LNCAP (cell line): Measurements from ENCODE around the gene TRPT1.

Source experiments
- TF ChIP-seq, protein P1 (sequence below): fragments of 450-650 bp; IDR thresholded peaks from 2 replicates; pipeline ENCODE4 v1.5.1; 2017; ENCODE audit warnings: mild to moderate bottlenecking

Gene TRPT1

GRCh38 chr11:64183890-64184289 lies 42.1 kb downstream of the TRPT1 start:
- TF ChIP-seq, protein P1, sequence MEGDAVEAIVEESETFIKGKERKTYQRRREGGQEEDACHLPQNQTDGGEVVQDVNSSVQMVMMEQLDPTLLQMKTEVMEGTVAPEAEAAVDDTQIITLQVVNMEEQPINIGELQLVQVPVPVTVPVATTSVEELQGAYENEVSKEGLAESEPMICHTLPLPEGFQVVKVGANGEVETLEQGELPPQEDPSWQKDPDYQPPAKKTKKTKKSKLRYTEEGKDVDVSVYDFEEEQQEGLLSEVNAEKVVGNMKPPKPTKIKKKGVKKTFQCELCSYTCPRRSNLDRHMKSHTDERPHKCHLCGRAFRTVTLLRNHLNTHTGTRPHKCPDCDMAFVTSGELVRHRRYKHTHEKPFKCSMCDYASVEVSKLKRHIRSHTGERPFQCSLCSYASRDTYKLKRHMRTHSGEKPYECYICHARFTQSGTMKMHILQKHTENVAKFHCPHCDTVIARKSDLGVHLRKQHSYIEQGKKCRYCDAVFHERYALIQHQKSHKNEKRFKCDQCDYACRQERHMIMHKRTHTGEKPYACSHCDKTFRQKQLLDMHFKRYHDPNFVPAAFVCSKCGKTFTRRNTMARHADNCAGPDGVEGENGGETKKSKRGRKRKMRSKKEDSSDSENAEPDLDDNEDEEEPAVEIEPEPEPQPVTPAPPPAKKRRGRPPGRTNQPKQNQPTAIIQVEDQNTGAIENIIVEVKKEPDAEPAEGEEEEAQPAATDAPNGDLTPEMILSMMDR = no peak

GRCh38 chr11:64181506-64182411 lies 44.2 kb downstream of the TRPT1 start:
- TF ChIP-seq, protein P1 = no peak

- TF ChIP-seq, protein P1 = no peak
These were observed 45.1 kb downstream of the TRPT1 start for GRCh38 chr11:64180891-64181290.

GRCh38 chr11:64178951-64179639 lies 46.9 kb downstream of the TRPT1 start:
- TF ChIP-seq, protein P1 = no peak

DNA sequence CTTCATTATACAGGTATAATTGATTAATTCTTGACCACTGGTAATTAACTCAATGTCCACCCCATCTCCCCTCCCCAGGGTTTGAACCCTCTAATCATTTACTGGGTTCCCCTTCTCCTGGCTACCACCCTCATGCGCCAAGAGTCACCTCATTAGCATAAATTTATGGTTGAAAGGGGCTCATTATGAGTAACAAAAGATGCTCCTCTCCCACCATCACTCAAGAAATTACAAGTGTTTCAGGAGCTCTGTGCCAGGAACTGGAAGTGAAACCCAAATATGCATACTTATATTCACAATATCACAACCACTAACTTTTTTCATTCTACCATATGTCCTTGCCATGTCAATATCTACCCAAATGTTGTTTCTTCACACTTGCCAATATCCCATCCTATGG lies 47.8 kb downstream of the TRPT1 start:
- TF ChIP-seq, protein P1 = no peak

DNA sequence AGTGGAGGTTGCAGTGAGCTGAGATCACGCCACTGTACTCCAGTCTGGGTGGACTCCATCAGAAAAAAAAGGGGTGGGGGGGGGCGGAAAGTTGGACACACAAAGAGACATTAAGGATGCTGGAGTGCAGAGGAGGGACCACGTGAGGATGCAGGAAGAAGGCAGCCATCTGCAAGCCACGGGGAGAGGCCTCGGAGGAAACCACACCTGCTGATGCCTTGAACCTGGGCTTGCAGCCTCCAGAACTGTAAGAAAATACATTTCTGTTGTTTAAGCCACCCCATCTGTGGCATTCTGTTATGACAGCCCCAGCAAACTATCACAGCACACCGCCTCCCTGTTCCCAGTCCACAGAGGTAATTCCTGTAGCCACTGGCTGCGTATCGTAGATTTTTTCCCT lies 49.2 kb downstream of the TRPT1 start:
- TF ChIP-seq, protein P1 = no peak
